Activated T-helper 2 cell treated with anti-CD3 and anti-CD28 coated beads, Interferon-gamma antibody, Interleukin-2, Interleukin-4, amounts not matched to agents 10 μg/mL and 5 μg/mL and 100 μg/mL, durations not matched to agents 14 hours and 24 hours and 36 hours (primary cell): ENCODE measurements around the gene ZNG1C. TPM values are rescaled to one million over a fixed set of nuclear protein-coding genes. Genes with fewer than 3 reads are reported as not detected.
"Not testable (repeated sequence)": the region's sequence is repeated elsewhere in the genome, so short reads cannot be mapped to it uniquely, and the experiment has no call there.

Experiments used
- DNase-seq: peaks from one replicate; pipeline ENCODE4 v3.0.0; 2021; ENCODE audit warnings: low spot score
- H3K27ac Mint-ChIP-seq: one replicate; pipeline ENCODE4 v1.8.0; 2021; ENCODE audit warnings: mixed read lengths
- H3K27me3 Mint-ChIP-seq: one replicate; pipeline ENCODE4 v1.8.0; 2021; ENCODE audit warnings: low read depth, mixed read lengths
- H3K36me3 Mint-ChIP-seq: one replicate; pipeline ENCODE4 v1.8.0; 2021; ENCODE audit warnings: low read depth, mixed read lengths
- H3K4me1 Mint-ChIP-seq: one replicate; pipeline ENCODE4 v1.8.0; 2021; ENCODE audit warnings: low read depth, mixed read lengths
- H3K4me3 Mint-ChIP-seq: one replicate; pipeline ENCODE4 v1.8.0; 2021; ENCODE audit warnings: low read depth, mild to moderate bottlenecking, moderate library complexity, mixed read lengths
- H3K9me3 Mint-ChIP-seq: one replicate; pipeline ENCODE4 v1.8.0; 2021; ENCODE audit warnings: mixed read lengths
- intact Hi-C: fragments of 100-400 bp; cut with micrococcal nuclease; formaldehyde crosslinking; loops from one replicate; pipeline ENCODE4 v1.15.1; 2023
- total RNA-seq: library from RNA; stranded (reverse); gene quantifications from 2 replicates; pipeline ENCODE4 v1.2.3, GENCODE V29; 2022

ZNG1C gene
- 34.5 and 40.3 TPM in 2 replicates for total RNA-seq

- H3K4me3 Mint-ChIP-seq, H3K27me3 Mint-ChIP-seq, H3K27ac Mint-ChIP-seq, H3K4me1 Mint-ChIP-seq, intact Hi-C loops, H3K36me3 Mint-ChIP-seq, DNase-seq, H3K9me3 Mint-ChIP-seq: not testable (repeated sequence)
Measured at GRCh38 chr9:68241683-68242082, at the start of gene ZNG1C. Gene ZNG1C, plus strand, starts transcription at chr9:68241983. Its CDS starts 49 bp downstream, at chr9:68242032.

- H3K27me3 Mint-ChIP-seq, H3K27ac Mint-ChIP-seq, H3K4me1 Mint-ChIP-seq, H3K4me3 Mint-ChIP-seq, DNase-seq, H3K36me3 Mint-ChIP-seq, H3K9me3 Mint-ChIP-seq, intact Hi-C loops: not testable (repeated sequence)
Measured at GRCh38 chr9:68242437-68242836, 654 bp downstream of the ZNG1C start.

GRCh38 chr9:68281041-68281440 lies 39.3 kb downstream of the ZNG1C start:
- H3K9me3 Mint-ChIP-seq, H3K4me1 Mint-ChIP-seq, H3K4me3 Mint-ChIP-seq, DNase-seq, H3K36me3 Mint-ChIP-seq, intact Hi-C loops, H3K27me3 Mint-ChIP-seq, H3K27ac Mint-ChIP-seq: not testable (repeated sequence)

- DNase-seq, H3K4me3 Mint-ChIP-seq, H3K27me3 Mint-ChIP-seq, H3K9me3 Mint-ChIP-seq, H3K36me3 Mint-ChIP-seq, H3K4me1 Mint-ChIP-seq, H3K27ac Mint-ChIP-seq, intact Hi-C loops: not testable (repeated sequence)
Measured at GRCh38 chr9:68302567-68302966, 60.8 kb downstream of the ZNG1C start, which contains the start of gene FOXD4L3. Gene FOXD4L3, plus strand, starts transcription at chr9:68302867. Its CDS starts 85 bp downstream, at chr9:68302952.

- DNase-seq, H3K36me3 Mint-ChIP-seq, H3K27me3 Mint-ChIP-seq, H3K4me3 Mint-ChIP-seq, H3K9me3 Mint-ChIP-seq, H3K4me1 Mint-ChIP-seq, intact Hi-C loops, H3K27ac Mint-ChIP-seq: not testable (repeated sequence)
Measured at GRCh38 chr9:68303771-68304170, 62.0 kb downstream of the ZNG1C start.

GRCh38 chr9:68304212-68304611 lies 62.4 kb downstream of the ZNG1C start:
- H3K36me3 Mint-ChIP-seq, DNase-seq, H3K27ac Mint-ChIP-seq, intact Hi-C loops, H3K9me3 Mint-ChIP-seq, H3K4me1 Mint-ChIP-seq, H3K4me3 Mint-ChIP-seq, H3K27me3 Mint-ChIP-seq: not testable (repeated sequence)

GRCh38 chr9:68304777-68305176 lies 63.0 kb downstream of the ZNG1C start:
- DNase-seq, H3K9me3 Mint-ChIP-seq, H3K4me3 Mint-ChIP-seq, H3K4me1 Mint-ChIP-seq, H3K27me3 Mint-ChIP-seq, H3K27ac Mint-ChIP-seq, intact Hi-C loops, H3K36me3 Mint-ChIP-seq: not testable (repeated sequence)

GRCh38 chr9:68305680-68306285 lies 64.0 kb downstream of the ZNG1C start:
- intact Hi-C loops, DNase-seq, H3K4me1 Mint-ChIP-seq, H3K4me3 Mint-ChIP-seq, H3K27me3 Mint-ChIP-seq, H3K27ac Mint-ChIP-seq, H3K9me3 Mint-ChIP-seq, H3K36me3 Mint-ChIP-seq: not testable (repeated sequence)

- H3K36me3 Mint-ChIP-seq, H3K4me1 Mint-ChIP-seq, DNase-seq, H3K27ac Mint-ChIP-seq, H3K4me3 Mint-ChIP-seq, H3K27me3 Mint-ChIP-seq, intact Hi-C loops, H3K9me3 Mint-ChIP-seq: not testable (repeated sequence)
Measured at GRCh38 chr9:68306391-68306964, 64.7 kb downstream of the ZNG1C start.

- H3K4me3 Mint-ChIP-seq, H3K36me3 Mint-ChIP-seq, H3K27me3 Mint-ChIP-seq, H3K4me1 Mint-ChIP-seq, intact Hi-C loops, H3K9me3 Mint-ChIP-seq, DNase-seq, H3K27ac Mint-ChIP-seq: not testable (repeated sequence)
Measured at GRCh38 chr9:68307127-68307526, 65.3 kb downstream of the ZNG1C start.

- H3K36me3 Mint-ChIP-seq, H3K4me3 Mint-ChIP-seq, H3K27me3 Mint-ChIP-seq, DNase-seq, intact Hi-C loops, H3K27ac Mint-ChIP-seq, H3K4me1 Mint-ChIP-seq, H3K9me3 Mint-ChIP-seq: not testable (repeated sequence)
Measured at GRCh38 chr9:68307654-68308053, 65.9 kb downstream of the ZNG1C start.

GRCh38 chr9:68311208-68311607 lies 69.4 kb downstream of the ZNG1C start:
- H3K9me3 Mint-ChIP-seq, H3K36me3 Mint-ChIP-seq, DNase-seq, H3K4me1 Mint-ChIP-seq, H3K27ac Mint-ChIP-seq, H3K4me3 Mint-ChIP-seq, intact Hi-C loops, H3K27me3 Mint-ChIP-seq: not testable (repeated sequence)

- H3K9me3 Mint-ChIP-seq, DNase-seq, intact Hi-C loops, H3K4me1 Mint-ChIP-seq, H3K27me3 Mint-ChIP-seq, H3K4me3 Mint-ChIP-seq, H3K36me3 Mint-ChIP-seq, H3K27ac Mint-ChIP-seq: not testable (repeated sequence)
Measured at GRCh38 chr9:68318209-68318608, 76.4 kb downstream of the ZNG1C start.

GRCh38 chr9:68323749-68324148 lies 82.0 kb downstream of the ZNG1C start:
- H3K4me3 Mint-ChIP-seq, H3K27me3 Mint-ChIP-seq, intact Hi-C loops, H3K4me1 Mint-ChIP-seq, DNase-seq, H3K36me3 Mint-ChIP-seq, H3K9me3 Mint-ChIP-seq, H3K27ac Mint-ChIP-seq: not testable (repeated sequence)
